Choroid plexus epithelial cell (primary cell): Measurements from ENCODE around the gene EED.

Experiments
- DNase-seq: peaks from one replicate; pipeline ENCODE4 v3.0.0-alpha.2; 2010; ENCODE audit warnings: low read depth
- H3K4me3 ChIP-seq: 2 replicates; pipeline ENCODE4 v1.5.1; 2011; ENCODE audit warnings: low read depth, mild to moderate bottlenecking, control low read depth, low read length, moderate library complexity
- TF ChIP-seq, protein P1 (sequence below): conservative IDR thresholded peaks from 2 replicates; pipeline ENCODE4 v1.5.1; 2011; ENCODE audit warnings: low read depth, mild to moderate bottlenecking, control low read depth, inconsistent platforms, low read length, moderate library complexity

The EED gene

GRCh38 chr11:86261328-86261727 is 16.8 kb downstream of the EED start:
- DNase-seq: no peak
- H3K4me3 ChIP-seq: no peak overlapping the region
- TF ChIP-seq, protein P1, sequence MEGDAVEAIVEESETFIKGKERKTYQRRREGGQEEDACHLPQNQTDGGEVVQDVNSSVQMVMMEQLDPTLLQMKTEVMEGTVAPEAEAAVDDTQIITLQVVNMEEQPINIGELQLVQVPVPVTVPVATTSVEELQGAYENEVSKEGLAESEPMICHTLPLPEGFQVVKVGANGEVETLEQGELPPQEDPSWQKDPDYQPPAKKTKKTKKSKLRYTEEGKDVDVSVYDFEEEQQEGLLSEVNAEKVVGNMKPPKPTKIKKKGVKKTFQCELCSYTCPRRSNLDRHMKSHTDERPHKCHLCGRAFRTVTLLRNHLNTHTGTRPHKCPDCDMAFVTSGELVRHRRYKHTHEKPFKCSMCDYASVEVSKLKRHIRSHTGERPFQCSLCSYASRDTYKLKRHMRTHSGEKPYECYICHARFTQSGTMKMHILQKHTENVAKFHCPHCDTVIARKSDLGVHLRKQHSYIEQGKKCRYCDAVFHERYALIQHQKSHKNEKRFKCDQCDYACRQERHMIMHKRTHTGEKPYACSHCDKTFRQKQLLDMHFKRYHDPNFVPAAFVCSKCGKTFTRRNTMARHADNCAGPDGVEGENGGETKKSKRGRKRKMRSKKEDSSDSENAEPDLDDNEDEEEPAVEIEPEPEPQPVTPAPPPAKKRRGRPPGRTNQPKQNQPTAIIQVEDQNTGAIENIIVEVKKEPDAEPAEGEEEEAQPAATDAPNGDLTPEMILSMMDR: no peak

GRCh38 chr11:86262387-86262786 is 17.8 kb downstream of the EED start:
- no peak for DNase-seq
- H3K4me3 ChIP-seq: no peak overlapping the region
- TF ChIP-seq, protein P1: no peak

DNA sequence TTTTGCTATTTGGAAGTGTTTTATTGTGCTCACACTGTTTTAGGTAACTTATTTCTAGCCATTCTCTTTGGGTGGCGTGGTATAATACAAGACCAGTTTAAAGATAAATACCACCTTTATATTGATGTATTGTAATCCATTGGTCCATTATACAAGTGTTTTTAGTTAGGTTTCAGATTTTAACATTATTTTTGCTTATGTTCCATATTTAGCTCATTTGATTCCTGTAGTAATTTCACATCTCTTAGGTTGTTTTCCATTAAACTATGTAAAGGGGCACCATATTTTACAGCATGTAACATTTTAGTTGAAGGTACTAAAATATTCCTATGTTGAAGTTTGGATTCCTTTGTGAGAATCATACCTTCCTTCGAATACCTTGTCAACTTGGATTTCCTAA is 20.1 kb downstream of the EED start:
- TF ChIP-seq, protein P1: no peak

DNA sequence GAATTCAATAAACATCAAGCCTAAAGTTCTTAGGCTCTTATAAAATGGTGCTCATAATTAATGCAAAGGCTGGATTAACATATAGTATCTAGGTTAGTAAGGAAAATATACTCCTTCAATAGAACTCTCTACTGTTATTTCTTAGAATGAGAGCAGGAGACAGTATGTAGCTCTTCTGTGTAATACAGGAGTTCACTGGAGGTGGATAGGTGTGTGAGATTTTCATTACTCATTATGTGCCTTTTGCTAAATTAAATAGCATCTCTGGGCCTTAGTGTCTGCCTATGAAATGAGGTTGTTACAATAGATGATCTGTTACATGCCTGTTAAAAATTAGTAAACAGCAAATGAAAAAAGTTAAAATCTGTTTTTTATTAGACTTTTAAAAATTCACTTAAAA is 20.6 kb downstream of the EED start:
- TF ChIP-seq, protein P1: no peak
- DNase-seq: no peak
- H3K4me3 ChIP-seq: no peak overlapping the region

More for the DNA sequence above, 20.1 kb downstream of the EED start:
- no peak overlapping the region for H3K4me3 ChIP-seq
- no peak for DNase-seq

DNA sequence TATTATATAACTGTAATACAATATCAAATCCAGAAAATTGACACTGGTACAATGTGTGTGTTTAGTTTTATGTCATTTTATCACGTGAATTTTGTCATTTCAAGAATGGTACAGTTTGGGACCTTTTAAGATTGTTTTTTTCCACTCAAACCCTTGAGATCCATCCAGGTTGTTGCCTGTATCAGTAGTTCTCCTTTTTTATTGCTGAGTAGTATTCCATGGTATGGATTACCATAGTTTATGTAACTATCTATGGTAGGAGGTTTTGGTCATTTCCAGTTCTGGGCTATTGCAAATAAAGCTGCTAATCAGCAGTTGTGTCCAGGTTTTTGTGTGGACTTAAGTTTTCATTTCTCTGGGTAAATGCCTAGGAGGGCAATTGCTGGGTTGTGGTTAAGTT is 25.1 kb downstream of the EED start:
- H3K4me3 ChIP-seq: no peak overlapping the region
- no peak for DNase-seq
- TF ChIP-seq, protein P1: no peak

GRCh38 chr11:86274503-86274902 is 29.9 kb downstream of the EED start:
- no peak overlapping the region for H3K4me3 ChIP-seq
- DNase-seq: no peak
- TF ChIP-seq, protein P1: peak; percentile 29

DNA sequence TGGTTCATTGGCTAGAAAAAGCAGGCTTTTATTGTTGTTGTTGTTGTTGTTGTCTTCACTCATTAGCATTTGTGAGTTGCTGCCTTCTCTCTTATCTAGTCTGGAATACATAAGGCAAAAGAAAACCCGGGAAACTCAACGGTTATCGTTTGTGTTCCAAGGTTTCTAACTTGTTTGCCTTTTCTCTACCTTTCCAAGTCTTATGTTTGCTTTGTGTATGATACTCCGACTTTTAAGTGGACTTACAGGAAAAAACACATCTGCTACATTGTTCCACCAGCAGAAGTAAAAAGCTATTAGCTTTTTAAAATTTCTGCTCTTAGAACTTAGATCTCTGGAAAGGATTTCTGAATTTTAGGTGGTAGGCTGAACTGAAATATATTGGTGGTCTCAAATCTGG is 30.4 kb downstream of the EED start:
- TF ChIP-seq, protein P1: no peak
- DNase-seq: no peak

More for the DNA sequence above, 30.4 kb downstream of the EED start:
- H3K4me3 ChIP-seq: no peak overlapping the region
